ENCODE data around the gene KCNJ1. TPM values are rescaled to one million over a fixed set of nuclear protein-coding genes. Genes with fewer than 3 reads are reported as not detected.

The KCNJ1 gene
- total and polyA plus RNA-seq, 12 donors, result 0.01 to 0.29 (median 0.13) TPM; not detected in 7

- peaks cover 0 to 11% (median 0%) of the 10 kb centered on the region in 7 donors for H3K27me3 ChIP-seq
- DNase-seq, result no peak
- ATAC-seq, result no peak
- WGBS, 2 donors, result 79 to 82% methylated on average over 11 of the region's 11 CpGs
- peak overlapping the region in 6 of 10 donors; percentile 17 to 36 (median 28) for H3K4me3 ChIP-seq
- no peaks in the 10 kb centered on the region for H3K9me3 ChIP-seq
- H3K27ac ChIP-seq, result peak overlapping the region in 6 of 10 donors; percentile 37 to 72 (median 54)
- TF ChIP-seq, protein P1, sequence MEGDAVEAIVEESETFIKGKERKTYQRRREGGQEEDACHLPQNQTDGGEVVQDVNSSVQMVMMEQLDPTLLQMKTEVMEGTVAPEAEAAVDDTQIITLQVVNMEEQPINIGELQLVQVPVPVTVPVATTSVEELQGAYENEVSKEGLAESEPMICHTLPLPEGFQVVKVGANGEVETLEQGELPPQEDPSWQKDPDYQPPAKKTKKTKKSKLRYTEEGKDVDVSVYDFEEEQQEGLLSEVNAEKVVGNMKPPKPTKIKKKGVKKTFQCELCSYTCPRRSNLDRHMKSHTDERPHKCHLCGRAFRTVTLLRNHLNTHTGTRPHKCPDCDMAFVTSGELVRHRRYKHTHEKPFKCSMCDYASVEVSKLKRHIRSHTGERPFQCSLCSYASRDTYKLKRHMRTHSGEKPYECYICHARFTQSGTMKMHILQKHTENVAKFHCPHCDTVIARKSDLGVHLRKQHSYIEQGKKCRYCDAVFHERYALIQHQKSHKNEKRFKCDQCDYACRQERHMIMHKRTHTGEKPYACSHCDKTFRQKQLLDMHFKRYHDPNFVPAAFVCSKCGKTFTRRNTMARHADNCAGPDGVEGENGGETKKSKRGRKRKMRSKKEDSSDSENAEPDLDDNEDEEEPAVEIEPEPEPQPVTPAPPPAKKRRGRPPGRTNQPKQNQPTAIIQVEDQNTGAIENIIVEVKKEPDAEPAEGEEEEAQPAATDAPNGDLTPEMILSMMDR (IDR thresholded peaks at IDR 0.05), result no peak
- intact Hi-C loops (cut with DNase I), result loop anchor here in 2 of 10 donors (5.0 to 10.0 kb wide), 2 partner anchors 131 to 539 kb away; partner anchors contain the start of gene FLI1 (in 1 of the 2)
- peaks cover 0 to 19% (median 6%) of the 10 kb centered on the region in 9 donors for H3K4me1 ChIP-seq
- H3K36me3 ChIP-seq, result peaks cover 0 to 3% (median 0%) of the 10 kb centered on the region in 9 donors
These were observed 43.3 kb downstream of the KCNJ1 start for GRCh38 chr11:128823753-128824152.

DNA sequence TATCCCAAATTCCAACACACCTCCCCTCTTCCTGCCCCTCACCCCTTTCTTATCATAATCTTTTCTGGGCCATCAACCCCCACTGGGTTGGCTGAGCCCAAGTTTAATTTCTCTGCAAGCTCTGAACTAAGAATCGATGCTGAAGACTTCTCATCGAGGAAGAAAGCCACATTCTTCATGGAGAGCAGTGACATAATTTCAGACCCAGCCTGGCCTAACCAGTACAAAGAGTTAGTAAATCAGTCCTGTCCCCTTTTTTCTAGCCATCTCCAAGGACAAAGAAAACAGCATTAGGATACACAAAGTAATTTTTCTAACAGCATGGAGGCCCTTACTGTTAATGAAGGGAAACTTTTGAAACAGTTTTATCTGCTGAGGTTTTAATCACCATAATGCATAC, 45.0 kb downstream of the KCNJ1 start:
- WGBS, 2 donors, result 71 to 76% methylated on average over 2 of the region's 2 CpGs
- ATAC-seq (no peak), DNase-seq (no peak)
- intact Hi-C loops (cut with DNase I), result loop anchor here in 2 of 10 donors (5.0 to 10.0 kb wide), 2 partner anchors 130 to 537 kb away; partner anchors contain the start of gene FLI1 (in 1 of the 2)
- peaks cover 0 to 14% (median 0%) of the 10 kb centered on the region in 9 donors for H3K36me3 ChIP-seq
- no peak overlapping the region for H3K4me3 ChIP-seq
- H3K4me1 ChIP-seq, result peaks cover 0 to 19% (median 2%) of the 10 kb centered on the region in 9 donors
- no peaks in the 10 kb centered on the region for H3K9me3 ChIP-seq
- no peak overlapping the region for H3K27ac ChIP-seq
- peaks cover 0 to 11% (median 0%) of the 10 kb centered on the region in 7 donors for H3K27me3 ChIP-seq
- TF ChIP-seq, protein P1 (IDR thresholded peaks at IDR 0.05), result no peak

DNA sequence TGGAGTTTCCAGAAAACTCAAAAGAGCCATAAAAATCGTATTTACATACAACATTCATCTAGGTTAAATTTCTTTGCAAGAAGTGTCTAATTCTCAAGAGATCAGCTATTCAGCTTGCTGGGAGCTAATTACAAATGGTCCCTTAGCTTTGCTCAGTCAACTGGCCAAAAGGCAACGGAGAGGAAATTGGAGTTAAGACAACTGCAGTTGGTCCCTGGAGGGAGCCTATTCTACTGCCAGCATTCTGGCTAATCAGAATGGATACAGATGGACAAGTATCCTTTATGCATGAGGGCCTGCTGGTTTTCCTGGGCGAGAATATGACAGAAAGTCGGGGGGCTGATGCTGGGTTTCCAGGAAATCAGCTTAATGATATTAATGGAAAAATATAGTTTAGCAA, 45.5 kb downstream of the KCNJ1 start:
- Histone ChIP-seq H3K27ac (no peak overlapping the region), H3K27me3 (peaks cover 0 to 11% (median 0%) of the 10 kb centered on the region in 7 donors), H3K9me3 (no peaks in the 10 kb centered on the region), H3K4me1 (peaks cover 0 to 19% (median 0%) of the 10 kb centered on the region in 9 donors), H3K4me3 (no peak overlapping the region), H3K36me3 (peaks cover 0 to 20% (median 0%) of the 10 kb centered on the region in 9 donors)
- no peak for ATAC-seq
- TF ChIP-seq, protein P1 (IDR thresholded peaks at IDR 0.05), result no peak
- DNase-seq, result no peak
- 65 to 67% methylated on average over 4 of the region's 4 CpGs for WGBS, 2 donors
- intact Hi-C loops (cut with DNase I), result loop anchor here in 2 of 10 donors (5.0 to 10.0 kb wide), 2 partner anchors 129 to 537 kb away; partner anchors contain the start of gene FLI1 (in 1 of the 2)

DNA sequence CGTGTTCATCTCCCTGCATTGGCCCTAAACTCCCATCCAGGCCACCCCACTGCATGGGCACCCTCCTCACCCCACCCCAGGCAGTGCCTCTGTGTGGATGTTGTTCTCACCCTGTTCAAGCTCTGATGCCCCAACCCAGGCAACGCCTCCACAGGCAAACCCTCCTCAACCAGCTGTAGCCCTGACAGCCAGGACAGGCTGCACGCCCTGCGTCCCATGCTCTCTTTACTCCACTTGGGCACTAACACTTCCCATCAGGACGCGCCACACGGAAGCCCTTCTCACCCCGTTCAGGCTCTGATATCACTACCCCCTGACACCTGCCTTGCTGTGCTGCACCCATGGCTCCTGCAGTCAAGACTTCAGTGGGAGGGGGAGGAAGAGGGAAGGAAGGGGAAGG, 47.9 kb downstream of the KCNJ1 start:
- Histone ChIP-seq H3K27me3 (peaks cover 0 to 10% (median 0%) of the 10 kb centered on the region in 7 donors), H3K36me3 (peaks cover 0 to 26% (median 0%) of the 10 kb centered on the region in 9 donors), H3K4me1 (peaks cover 0 to 16% (median 0%) of the 10 kb centered on the region in 9 donors), H3K4me3 (no peak overlapping the region), H3K9me3 (no peaks in the 10 kb centered on the region), H3K27ac (no peak overlapping the region)
- DNase-seq (no peak), ATAC-seq (no peak)
- WGBS, 2 donors, result 85 to 88% methylated on average over 8 of the region's 8 CpGs
- intact Hi-C loops (cut with DNase I), result loop anchor here in 1 of 10 donors (5.0 kb wide), 1 partner anchor 37 kb away; no protein-coding TSS in a partner anchor
- TF ChIP-seq, protein P1 (IDR thresholded peaks at IDR 0.05), result no peak

Data from heart right ventricle (tissue), 16 donors.